Lung (tissue), 12 donors: Measurements from ENCODE around the gene VPS72. TPM values are rescaled to one million over a fixed set of nuclear protein-coding genes. Genes with fewer than 3 reads are reported as not detected.
A peak's percentile ranks its signal among the peaks of the same experiment; 100 is the strongest.

Experiments used
- ATAC-seq: fragments of 200-7000 bp; cut with Tn5 transposase; one replicate; pipeline ENCODE4 v1.9.1; 2020; ENCODE audit warnings: moderate number of reproducible peaks; ENCODE audit not compliant: insufficient read depth, low FRiP score
- DNase-seq, 3 donors: peaks; one replicate each; pipeline ENCODE4 v3.0.0-alpha.2; 2013 to 2017
- H3K27ac ChIP-seq, 2 donors: one replicate each; pipeline ENCODE4 v1.5.1; 2013; ENCODE audit warnings: mild to moderate bottlenecking in 2 of 2, moderate library complexity in 2 of 2, control low read depth in 1 of 2, inconsistent platforms in 1 of 2, low read depth in 1 of 2, low read length in 1 of 2
- H3K27me3 ChIP-seq, 3 donors: one replicate each; pipeline ENCODE4 v1.5.1; 2013; ENCODE audit warnings: low read length in 2 of 3; ENCODE audit not compliant: control insufficient read depth in 3 of 3, insufficient read depth in 3 of 3
- H3K36me3 ChIP-seq, 4 donors: one replicate each; pipeline ENCODE4 v1.5.1; 2013; ENCODE audit warnings: low read length in 4 of 4, mild to moderate bottlenecking in 1 of 4, moderate library complexity in 1 of 4; ENCODE audit not compliant: control insufficient read depth in 4 of 4, insufficient read depth in 4 of 4
- H3K4me1 ChIP-seq, 5 donors: one replicate each; pipeline ENCODE4 v1.5.1; 2013; ENCODE audit warnings: low read length in 5 of 5, mild to moderate bottlenecking in 2 of 5, moderate library complexity in 1 of 5; ENCODE audit not compliant: control insufficient read depth in 5 of 5, insufficient read depth in 5 of 5
- H3K4me3 ChIP-seq: one replicate; pipeline ENCODE4 v1.5.1; 2013; ENCODE audit warnings: mild to moderate bottlenecking, control low read depth, moderate library complexity
- H3K9ac ChIP-seq, 2 donors: one replicate each; pipeline ENCODE4 v1.5.1; 2013; ENCODE audit warnings: low read length in 2 of 2, control low read depth in 1 of 2; ENCODE audit not compliant: insufficient read depth in 1 of 2
- H3K9me3 ChIP-seq, 4 donors: one replicate each; pipeline ENCODE4 v1.5.1; 2013; ENCODE audit warnings: low read length in 3 of 4, mild to moderate bottlenecking in 1 of 4, moderate library complexity in 1 of 4; ENCODE audit not compliant: control insufficient read depth in 4 of 4, insufficient read depth in 3 of 4
- WGBS, 2 donors: extraction: QIAGEN DNeasy Blood & Tissue Kit; methylation state at CpG; one replicate each; pipeline ENCODE4 v1.1.7; 2013; 5-methylcytosine and 5-hydroxymethylcytosine counted together
- polyA plus RNA-seq, 2 donors: library from polyadenylated mRNA; stranded (reverse); fragments of 200-250 nt; gene quantifications; one replicate each; pipeline ENCODE4 v1.2.1, GENCODE V29; 2013
- total RNA-seq, 2 donors: library from RNA; depleted of rRNA in 1 of 2; stranded (reverse); fragments of >200 nt in 1 of 2; gene quantifications; one replicate each; pipeline ENCODE4 v1.2.1, GENCODE V29; 2014 to 2021
- TF ChIP-seq, protein P1 (sequence below): IDR thresholded peaks from 2 replicates; pipeline ENCODE4 v1.5.1; 2012; ENCODE audit warnings: mild to moderate bottlenecking; ENCODE audit errors: control extremely low read depth, extremely low read depth
- donor health status: control.
- donor health status: control.
- donor health status: Bipolar disorder and iron deficiency.
- donor health status: healthy.
- donor health status: DM: yes; HTN: yes; CAD: no.

The VPS72 gene
- total and polyA plus RNA-seq, 4 donors, result 28.6 to 39.1 (median 30.8) TPM

GRCh38 chr1:151175041-151175741 is 14.8 kb downstream of the VPS72 start:
- H3K4me3 ChIP-seq, result no peak overlapping the region
- H3K27ac ChIP-seq, result no peak overlapping the region
- peak in 2 of 3 donors; percentile 46 to 48 for DNase-seq
- no peak overlapping the region for H3K9ac ChIP-seq
- WGBS, 2 donors, result 72 to 78% methylated on average over 6 of the region's 6 CpGs
- peaks cover 17 to 41% (median 28%) of the 10 kb centered on the region in 4 donors for H3K36me3 ChIP-seq
- H3K27me3 ChIP-seq, result no peaks in the 10 kb centered on the region
- TF ChIP-seq, protein P1, sequence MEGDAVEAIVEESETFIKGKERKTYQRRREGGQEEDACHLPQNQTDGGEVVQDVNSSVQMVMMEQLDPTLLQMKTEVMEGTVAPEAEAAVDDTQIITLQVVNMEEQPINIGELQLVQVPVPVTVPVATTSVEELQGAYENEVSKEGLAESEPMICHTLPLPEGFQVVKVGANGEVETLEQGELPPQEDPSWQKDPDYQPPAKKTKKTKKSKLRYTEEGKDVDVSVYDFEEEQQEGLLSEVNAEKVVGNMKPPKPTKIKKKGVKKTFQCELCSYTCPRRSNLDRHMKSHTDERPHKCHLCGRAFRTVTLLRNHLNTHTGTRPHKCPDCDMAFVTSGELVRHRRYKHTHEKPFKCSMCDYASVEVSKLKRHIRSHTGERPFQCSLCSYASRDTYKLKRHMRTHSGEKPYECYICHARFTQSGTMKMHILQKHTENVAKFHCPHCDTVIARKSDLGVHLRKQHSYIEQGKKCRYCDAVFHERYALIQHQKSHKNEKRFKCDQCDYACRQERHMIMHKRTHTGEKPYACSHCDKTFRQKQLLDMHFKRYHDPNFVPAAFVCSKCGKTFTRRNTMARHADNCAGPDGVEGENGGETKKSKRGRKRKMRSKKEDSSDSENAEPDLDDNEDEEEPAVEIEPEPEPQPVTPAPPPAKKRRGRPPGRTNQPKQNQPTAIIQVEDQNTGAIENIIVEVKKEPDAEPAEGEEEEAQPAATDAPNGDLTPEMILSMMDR, result no peak
- no peaks in the 10 kb centered on the region for H3K9me3 ChIP-seq
- no peak for ATAC-seq
- H3K4me1 ChIP-seq, result peaks cover 0 to 6% (median 0%) of the 10 kb centered on the region in 5 donors

- Histone ChIP-seq H3K4me3 (no peak overlapping the region), H3K27ac (no peak overlapping the region), H3K4me1 (peaks cover 0 to 15% (median 6%) of the 10 kb centered on the region in 5 donors), H3K27me3 (no peaks in the 10 kb centered on the region), H3K9me3 (no peaks in the 10 kb centered on the region), H3K36me3 (peaks cover 0 to 36% (median 22%) of the 10 kb centered on the region in 4 donors), H3K9ac (no peak overlapping the region)
- DNase-seq (no peak), ATAC-seq (no peak)
- WGBS, 2 donors, result 87 to 92% methylated on average over 5 of the region's 5 CpGs
- TF ChIP-seq, protein P1, result no peak
These were observed 18.8 kb downstream of the VPS72 start for GRCh38 chr1:151171190-151171589.

- no peaks in the 10 kb centered on the region for H3K9me3 ChIP-seq
- peaks cover 6 to 20% (median 8%) of the 10 kb centered on the region in 5 donors for H3K4me1 ChIP-seq
- H3K9ac ChIP-seq, result no peak overlapping the region
- TF ChIP-seq, protein P1, result no peak
- DNase-seq (no peak), ATAC-seq (no peak)
- no peak overlapping the region for H3K4me3 ChIP-seq
- WGBS, 2 donors, result 90 to 91% methylated on average over 6 of the region's 6 CpGs
- H3K27me3 ChIP-seq, result no peaks in the 10 kb centered on the region
- peaks cover 0 to 19% (median 16%) of the 10 kb centered on the region in 4 donors for H3K36me3 ChIP-seq
- H3K27ac ChIP-seq, result no peak overlapping the region
These were observed 22.9 kb downstream of the VPS72 start for GRCh38 chr1:151167116-151167515.
